GM12891 (cell line): ENCODE results near the gene ASCL5.

Experiments used
- PAX5 ChIP-seq: IDR thresholded peaks from 2 replicates; pipeline ENCODE4 v1.6.1; 2011; ENCODE audit warnings: low read length, moderate library complexity, mild to moderate bottlenecking; ENCODE audit not compliant: insufficient read depth, severe bottlenecking
- POLR2A ChIP-seq: IDR thresholded peaks from 2 replicates; pipeline ENCODE4 v1.6.1; 2011; ENCODE audit warnings: low read depth, low read length, control low read depth
- POLR2AphosphoS5 ChIP-seq: IDR thresholded peaks from 2 replicates; pipeline ENCODE4 v1.6.1; 2011; ENCODE audit warnings: low read depth, low read length, control low read depth
- SPI1 ChIP-seq: IDR thresholded peaks from 2 replicates; pipeline ENCODE4 v1.6.1; 2011; ENCODE audit warnings: low read depth, low read length, control low read depth
- TAF1 ChIP-seq: IDR thresholded peaks from 2 replicates; pipeline ENCODE4 v1.6.1; 2011; ENCODE audit warnings: low read depth, low read length, control low read depth

GRCh38 chr1:201172999-201173610 lies 46.1 kb upstream of the ASCL5 start:
- TF ChIP-seq POLR2AphosphoS5, result no peak
- TF ChIP-seq POLR2A, result no peak
- TF ChIP-seq TAF1, result no peak
- no peak for TF ChIP-seq PAX5
- TF ChIP-seq SPI1, result no peak
